Measurements from ENCODE around the gene ASCC2. TPM values are rescaled to one million over a fixed set of nuclear protein-coding genes. Genes with fewer than 3 reads are reported as not detected.
"Not testable (repeated sequence)": the region's sequence is repeated elsewhere in the genome, so short reads cannot be mapped to it uniquely, and the experiment has no call there.

The ASCC2 gene
- total and polyA plus RNA-seq, 5 donors from 2014 or later = 39.3 to 94.0 (median 42.8) TPM

GRCh38 chr22:29758959-29759358 is 79.1 kb downstream of the ASCC2 start:
- Mint-ChIP-seq H3K36me3 (peaks cover 3% of the 10 kb centered on the region), H3K27me3 (no peaks in the 10 kb centered on the region), H3K9me3 (no peaks in the 10 kb centered on the region), H3K4me1 (peaks cover 0 to 5% (median 3%) of the 10 kb centered on the region in 4 donors), H3K4me3 (no peak overlapping the region), H3K27ac (no peak overlapping the region)
- Histone ChIP-seq H3K9me3 (ENCODE audit: control insufficient read depth in 2 of 2, low read length in 2 of 2) (no peaks in the 10 kb centered on the region), H3K27ac (ENCODE audit: insufficient read depth, low read length, poor library complexity, severe bottlenecking) (no peak overlapping the region), H3K36me3 (ENCODE audit: control insufficient read depth, insufficient read depth, low read length) (no peaks in the 10 kb centered on the region), H3K4me3 (ENCODE audit: low read depth, low read length) (no peak overlapping the region), H3K27me3 (ENCODE audit: control insufficient read depth, insufficient read depth, low read length) (no peaks in the 10 kb centered on the region), H3K4me1 (ENCODE audit: control insufficient read depth, insufficient read depth, low read length, poor library complexity, severe bottlenecking) (no peaks in the 10 kb centered on the region)
- DNase-seq (no peak), ATAC-seq (ENCODE audit: low read depth in 2 of 2) (no peak)

- H3K4me3 Mint-ChIP-seq = no peak overlapping the region
- H3K27ac Mint-ChIP-seq = no peak overlapping the region
- H3K4me1 ChIP-seq (ENCODE audit: control insufficient read depth, insufficient read depth, low read length, poor library complexity, severe bottlenecking) = no peaks in the 10 kb centered on the region
- H3K9me3 Mint-ChIP-seq = no peaks in the 10 kb centered on the region
- no peaks in the 10 kb centered on the region for H3K27me3 ChIP-seq (ENCODE audit: control insufficient read depth, insufficient read depth, low read length)
- H3K4me3 ChIP-seq (ENCODE audit: low read depth, low read length) = no peak overlapping the region
- no peaks in the 10 kb centered on the region for H3K27me3 Mint-ChIP-seq
- H3K27ac ChIP-seq (ENCODE audit: insufficient read depth, low read length, poor library complexity, severe bottlenecking) = no peak overlapping the region
- DNase-seq (no peak), ATAC-seq (ENCODE audit: low read depth in 2 of 2) (no peak)
- H3K36me3 ChIP-seq (ENCODE audit: control insufficient read depth, insufficient read depth, low read length) = no peaks in the 10 kb centered on the region
- no peaks in the 10 kb centered on the region for H3K9me3 ChIP-seq (ENCODE audit: control insufficient read depth in 2 of 2, low read length in 2 of 2)
- H3K4me1 Mint-ChIP-seq = peaks cover 0 to 5% (median 3%) of the 10 kb centered on the region in 4 donors
- H3K36me3 Mint-ChIP-seq = peaks cover 3% of the 10 kb centered on the region
Observed at GRCh38 chr22:29758068-29758622, 79.9 kb downstream of the ASCC2 start.

GRCh38 chr22:29757096-29757495 is 81.0 kb downstream of the ASCC2 start:
- Histone ChIP-seq H3K4me1 (ENCODE audit: control insufficient read depth, insufficient read depth, low read length, poor library complexity, severe bottlenecking) (no peaks in the 10 kb centered on the region), H3K27me3 (ENCODE audit: control insufficient read depth, insufficient read depth, low read length) (no peaks in the 10 kb centered on the region), H3K9me3 (ENCODE audit: control insufficient read depth in 2 of 2, low read length in 2 of 2) (no peaks in the 10 kb centered on the region), H3K4me3 (ENCODE audit: low read depth, low read length) (no peak overlapping the region), H3K27ac (ENCODE audit: insufficient read depth, low read length, poor library complexity, severe bottlenecking) (no peak overlapping the region), H3K36me3 (ENCODE audit: control insufficient read depth, insufficient read depth, low read length) (no peaks in the 10 kb centered on the region)
- no peaks in the 10 kb centered on the region for H3K27me3 Mint-ChIP-seq
- H3K27ac Mint-ChIP-seq = no peak overlapping the region
- no peak for DNase-seq
- H3K4me1 Mint-ChIP-seq = peaks cover 0 to 9% (median 3%) of the 10 kb centered on the region in 4 donors
- H3K36me3 Mint-ChIP-seq = peaks cover 3% of the 10 kb centered on the region
- H3K4me3 Mint-ChIP-seq = no peak overlapping the region
- ATAC-seq (ENCODE audit: low read depth in 2 of 2) = no peak
- no peaks in the 10 kb centered on the region for H3K9me3 Mint-ChIP-seq

- Mint-ChIP-seq H3K9me3 (no peaks in the 10 kb centered on the region), H3K4me3 (no peak overlapping the region), H3K4me1 (peaks cover under 1 to 16% (median 3%) of the 10 kb centered on the region in 4 donors), H3K27me3 (no peaks in the 10 kb centered on the region), H3K36me3 (peaks cover 3% of the 10 kb centered on the region), H3K27ac (no peak overlapping the region)
- H3K4me1 ChIP-seq (ENCODE audit: control insufficient read depth, insufficient read depth, low read length, poor library complexity, severe bottlenecking) = peaks cover 3% of the 10 kb centered on the region
- no peaks in the 10 kb centered on the region for H3K27me3 ChIP-seq (ENCODE audit: control insufficient read depth, insufficient read depth, low read length)
- DNase-seq (no peak), ATAC-seq (ENCODE audit: low read depth in 2 of 2) (no peak)
- no peaks in the 10 kb centered on the region for H3K9me3 ChIP-seq (ENCODE audit: control insufficient read depth in 2 of 2, low read length in 2 of 2)
- no peak overlapping the region for H3K4me3 ChIP-seq (ENCODE audit: low read depth, low read length)
- no peak overlapping the region for H3K27ac ChIP-seq (ENCODE audit: insufficient read depth, low read length, poor library complexity, severe bottlenecking)
- H3K36me3 ChIP-seq (ENCODE audit: control insufficient read depth, insufficient read depth, low read length) = no peaks in the 10 kb centered on the region
Observed at GRCh38 chr22:29756341-29756740, 81.7 kb downstream of the ASCC2 start.

DNA sequence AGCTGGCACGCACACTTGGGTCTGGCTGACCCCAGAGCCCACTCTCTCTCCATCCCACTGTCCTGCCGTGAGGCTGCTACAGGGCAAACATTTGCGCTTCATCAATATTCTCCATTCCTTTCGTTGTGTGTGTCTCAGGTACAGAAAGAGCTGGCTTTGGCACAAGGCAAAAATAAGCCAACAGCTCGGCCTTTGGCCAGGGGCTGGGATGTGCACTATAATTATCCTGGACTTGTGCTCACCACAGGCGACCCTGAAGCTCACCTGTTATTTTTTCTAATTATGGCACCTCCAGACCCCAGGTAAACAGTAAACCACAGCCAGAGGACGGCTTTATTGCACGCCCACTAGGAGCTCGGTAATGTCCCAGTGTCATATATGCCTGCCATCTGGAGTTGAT is 82.2 kb downstream of the ASCC2 start:
- H3K27ac Mint-ChIP-seq = no peak overlapping the region
- no peaks in the 10 kb centered on the region for H3K9me3 Mint-ChIP-seq
- peaks cover 7% of the 10 kb centered on the region for H3K4me1 ChIP-seq (ENCODE audit: control insufficient read depth, insufficient read depth, low read length, poor library complexity, severe bottlenecking)
- no peak overlapping the region for H3K4me3 Mint-ChIP-seq
- no peak overlapping the region for H3K27ac ChIP-seq (ENCODE audit: insufficient read depth, low read length, poor library complexity, severe bottlenecking)
- peaks cover 2 to 21% (median 4%) of the 10 kb centered on the region in 4 donors for H3K4me1 Mint-ChIP-seq
- no peaks in the 10 kb centered on the region for H3K27me3 Mint-ChIP-seq
- no peak overlapping the region for H3K4me3 ChIP-seq (ENCODE audit: low read depth, low read length)
- DNase-seq = no peak
- ATAC-seq (ENCODE audit: low read depth in 2 of 2) = no peak
- no peaks in the 10 kb centered on the region for H3K27me3 ChIP-seq (ENCODE audit: control insufficient read depth, insufficient read depth, low read length)
- H3K36me3 ChIP-seq (ENCODE audit: control insufficient read depth, insufficient read depth, low read length) = no peaks in the 10 kb centered on the region
- H3K36me3 Mint-ChIP-seq = peaks cover 5% of the 10 kb centered on the region
- H3K9me3 ChIP-seq (ENCODE audit: control insufficient read depth in 2 of 2, low read length in 2 of 2) = no peaks in the 10 kb centered on the region

DNA sequence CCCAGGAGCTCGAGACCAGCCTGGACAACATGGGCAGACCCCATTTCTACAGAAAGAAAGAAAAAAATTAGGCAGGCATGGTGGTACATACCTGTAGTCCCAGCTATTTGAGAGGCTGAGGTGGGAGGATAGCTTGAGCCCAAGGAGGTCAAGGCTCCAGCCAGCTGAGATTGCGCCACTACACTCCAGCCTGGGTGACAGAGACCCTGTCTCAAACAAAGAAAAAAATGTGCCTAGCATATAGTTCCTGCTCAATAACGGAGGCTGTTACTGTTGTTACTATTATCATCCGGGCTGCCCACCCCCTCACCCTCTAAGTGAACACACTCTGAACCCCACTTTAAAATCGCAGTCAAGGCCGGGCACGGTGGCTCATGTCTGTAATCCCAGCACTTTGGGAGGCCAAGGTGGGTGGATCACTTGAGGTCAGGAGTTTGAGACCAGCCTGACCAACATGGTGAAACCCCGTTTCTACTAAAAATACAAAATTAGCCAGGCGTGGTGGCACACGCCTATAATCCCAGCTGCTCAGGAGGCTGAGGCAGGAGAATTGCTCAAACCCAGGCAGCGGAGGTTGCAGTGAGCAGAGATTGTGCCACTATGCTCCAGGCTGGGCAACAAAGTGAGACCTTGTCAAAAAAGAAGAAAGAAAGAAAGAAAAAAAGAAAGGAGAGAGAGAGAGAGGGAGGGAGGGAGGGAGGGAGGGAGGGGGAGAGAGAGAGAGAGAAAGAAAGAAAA is 83.2 kb downstream of the ASCC2 start:
- H3K4me3 Mint-ChIP-seq; H3K9me3 ChIP-seq (ENCODE audit: control insufficient read depth in 2 of 2, low read length in 2 of 2); H3K36me3 ChIP-seq (ENCODE audit: control insufficient read depth, insufficient read depth, low read length); H3K4me3 ChIP-seq (ENCODE audit: low read depth, low read length); H3K27me3 Mint-ChIP-seq; H3K9me3 Mint-ChIP-seq; H3K27ac Mint-ChIP-seq; ATAC-seq (ENCODE audit: low read depth in 2 of 2); DNase-seq; H3K27me3 ChIP-seq (ENCODE audit: control insufficient read depth, insufficient read depth, low read length); H3K27ac ChIP-seq (ENCODE audit: insufficient read depth, low read length, poor library complexity, severe bottlenecking): not testable (repeated sequence)
- H3K4me1 ChIP-seq (ENCODE audit: control insufficient read depth, insufficient read depth, low read length, poor library complexity, severe bottlenecking) = peaks cover 11% of the 10 kb centered on the region
- H3K36me3 Mint-ChIP-seq = peaks cover 15% of the 10 kb centered on the region
- H3K4me1 Mint-ChIP-seq = peaks cover 2 to 26% (median 10%) of the 10 kb centered on the region in 4 donors

DNA sequence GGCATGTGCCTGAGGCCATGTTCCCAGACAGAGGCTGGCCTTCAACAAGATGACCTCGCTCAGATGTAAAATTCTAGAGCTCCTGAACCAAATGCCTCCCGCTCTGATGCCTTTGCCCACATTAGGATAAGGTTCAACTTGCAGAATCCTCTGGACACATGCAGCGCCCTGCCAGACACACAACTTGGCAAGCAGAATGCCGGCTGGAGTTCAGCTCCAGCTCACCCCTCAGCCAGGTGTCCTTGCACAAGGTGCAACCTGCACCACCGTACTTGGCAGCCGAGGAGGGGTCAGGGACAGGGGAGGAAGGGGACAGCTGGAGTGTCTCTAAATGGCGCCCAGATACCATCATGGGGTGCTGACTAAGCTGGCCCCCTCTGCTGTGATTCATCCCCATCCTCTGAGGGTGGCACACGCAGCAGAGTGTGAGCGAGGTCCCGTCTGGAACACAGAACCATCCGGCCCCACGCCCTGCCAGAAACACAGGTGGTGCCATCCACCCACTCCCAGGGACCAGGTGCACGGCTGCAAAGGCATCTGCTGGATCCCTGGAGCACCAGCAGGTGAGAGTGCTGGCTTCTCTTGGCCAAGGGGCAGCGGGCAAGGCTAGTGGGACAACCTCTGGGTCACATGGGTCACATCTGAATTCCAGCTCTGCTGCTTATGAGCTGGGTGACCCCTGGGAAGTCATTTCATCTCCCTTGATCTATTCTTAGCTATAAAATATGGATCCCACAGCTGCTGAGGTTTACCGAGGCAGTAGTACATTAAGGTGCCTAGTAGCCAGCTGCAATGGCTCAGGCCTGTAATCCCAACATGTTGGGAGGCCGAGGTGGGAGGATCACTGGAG is 84.0 kb downstream of the ASCC2 start:
- H3K27me3 Mint-ChIP-seq = no peaks in the 10 kb centered on the region
- peaks cover 0 to 23% (median 13%) of the 10 kb centered on the region in 4 donors for H3K4me1 Mint-ChIP-seq
- H3K4me3 ChIP-seq (ENCODE audit: low read depth, low read length) = no peak overlapping the region
- no peak overlapping the region for H3K4me3 Mint-ChIP-seq
- peaks cover 18% of the 10 kb centered on the region for H3K36me3 Mint-ChIP-seq
- ATAC-seq (ENCODE audit: low read depth in 2 of 2) (no peak), DNase-seq (no peak)
- H3K27ac ChIP-seq (ENCODE audit: insufficient read depth, low read length, poor library complexity, severe bottlenecking) = no peak overlapping the region
- no peak overlapping the region for H3K27ac Mint-ChIP-seq
- H3K36me3 ChIP-seq (ENCODE audit: control insufficient read depth, insufficient read depth, low read length) = no peaks in the 10 kb centered on the region
- no peaks in the 10 kb centered on the region for H3K9me3 Mint-ChIP-seq
- H3K27me3 ChIP-seq (ENCODE audit: control insufficient read depth, insufficient read depth, low read length) = no peaks in the 10 kb centered on the region
- H3K4me1 ChIP-seq (ENCODE audit: control insufficient read depth, insufficient read depth, low read length, poor library complexity, severe bottlenecking) = peaks cover 11% of the 10 kb centered on the region
- H3K9me3 ChIP-seq (ENCODE audit: control insufficient read depth in 2 of 2, low read length in 2 of 2) = no peaks in the 10 kb centered on the region

Measured in CD4-positive, CD25-positive, alpha-beta regulatory T cell (primary cell).